Activated CD4-positive, alpha-beta memory T cell treated with anti-CD3 and anti-CD28 coated beads for 36 hours (primary cell): Measurements from ENCODE around the gene GRK5. TPM values are rescaled to one million over a fixed set of nuclear protein-coding genes. Genes with fewer than 3 reads are reported as not detected.
"Not testable (repeated sequence)": the region's sequence is repeated elsewhere in the genome, so short reads cannot be mapped to it uniquely, and the experiment has no call there.

Experiments used
- CTCF ChIA-PET: fragments of 350-600 bp; sonication (Branson Sonifier 250); formaldehyde crosslinking; loops from one replicate; lab custom pipeline; 2021; ENCODE audit warnings: antibody characterized with exemption, inconsistent platforms; lab: Charles Lee
- POLR2A ChIA-PET: fragments of 350-600 bp; sonication (Branson Sonifier 250); formaldehyde crosslinking; loops from one replicate; lab custom pipeline; 2021; ENCODE audit warnings: antibody characterized with exemption; lab: Charles Lee
- DNase-seq: peaks from one replicate; pipeline ENCODE4 v3.0.0-alpha.2; 2020
- H3K27ac Mint-ChIP-seq: one replicate; pipeline ENCODE4 v1.8.0; 2021; ENCODE audit warnings: mixed read lengths
- H3K27me3 Mint-ChIP-seq: one replicate; pipeline ENCODE4 v1.8.0; 2021; ENCODE audit warnings: mixed read lengths
- H3K36me3 Mint-ChIP-seq: one replicate; pipeline ENCODE4 v1.8.0; 2021; ENCODE audit warnings: mixed read lengths
- H3K4me1 Mint-ChIP-seq: one replicate; pipeline ENCODE4 v1.8.0; 2021; ENCODE audit warnings: low read depth, mixed read lengths
- H3K4me3 Mint-ChIP-seq: one replicate; pipeline ENCODE4 v1.8.0; 2021; ENCODE audit warnings: mild to moderate bottlenecking, mixed read lengths
- H3K9me3 Mint-ChIP-seq: one replicate; pipeline ENCODE4 v1.8.0; 2021; ENCODE audit warnings: mixed read lengths
- intact Hi-C: fragments of 100-400 bp; cut with micrococcal nuclease; formaldehyde crosslinking; loops from one replicate; pipeline ENCODE4 v1.15.1; 2023
- total RNA-seq, 2 experiments: library from RNA; stranded (reverse); gene quantifications; one replicate each; pipeline ENCODE4 v1.2.3, GENCODE V29; 2021

Gene GRK5
- total RNA-seq, 2 experiments from 2014 or later, result 22.7 to 23.0 TPM

GRCh38 chr10:119225083-119225658 is 17.8 kb downstream of the GRK5 start:
- ChIA-PET CTCF (no interaction called here), POLR2A (no interaction called here)
- Mint-ChIP-seq H3K4me3 (no peak overlapping the region), H3K36me3 (no peaks in the 10 kb centered on the region), H3K27ac (no peak overlapping the region), H3K9me3 (peaks cover under 1% of the 10 kb centered on the region), H3K27me3 (no peaks in the 10 kb centered on the region), H3K4me1 (peaks cover 25% of the 10 kb centered on the region)
- DNase-seq, result no peak
- intact Hi-C loops, result no loop called here

GRCh38 chr10:119227825-119228224 is 20.5 kb downstream of the GRK5 start:
- Mint-ChIP-seq H3K36me3 (peaks cover 12% of the 10 kb centered on the region), H3K9me3 (peaks cover 18% of the 10 kb centered on the region), H3K4me1 (peaks cover 22% of the 10 kb centered on the region), H3K4me3 (no peak overlapping the region), H3K27me3 (no peaks in the 10 kb centered on the region), H3K27ac (no peak overlapping the region)
- intact Hi-C loops, result no loop called here
- POLR2A ChIA-PET, result no interaction called here
- CTCF ChIA-PET, result no interaction called here
- no peak for DNase-seq

DNA sequence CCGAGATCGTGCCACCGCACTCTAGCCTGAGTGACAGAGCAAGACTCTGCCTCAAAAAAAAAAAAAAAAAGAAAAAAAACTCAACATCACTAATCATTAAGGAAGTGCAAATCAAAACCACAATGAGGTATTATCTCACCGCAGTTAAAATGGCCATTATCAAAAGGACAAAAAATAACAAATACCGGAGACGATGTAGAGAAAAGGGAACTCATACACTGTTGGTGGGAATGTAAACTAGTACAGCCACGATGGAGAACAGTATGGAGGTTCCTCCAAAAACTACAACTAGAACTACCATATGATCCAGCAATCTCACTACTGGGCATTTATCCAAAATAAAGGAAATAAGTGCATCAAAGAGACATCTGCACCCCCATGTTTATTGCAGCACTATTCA is 24.3 kb downstream of the GRK5 start:
- Mint-ChIP-seq H3K36me3 (peaks cover 15% of the 10 kb centered on the region), H3K4me3 (no peak overlapping the region), H3K9me3 (peaks cover 22% of the 10 kb centered on the region), H3K27me3 (no peaks in the 10 kb centered on the region), H3K27ac (no peak overlapping the region), H3K4me1 (peaks cover 40% of the 10 kb centered on the region)
- intact Hi-C loops, result no loop called here
- POLR2A ChIA-PET, result no interaction called here
- no peak for DNase-seq
- CTCF ChIA-PET, result interaction anchor here (1.5 kb wide), 1 partner anchor 25 kb away, joined by 6 read pairs; the partner anchor contains the start of gene GRK5

DNA sequence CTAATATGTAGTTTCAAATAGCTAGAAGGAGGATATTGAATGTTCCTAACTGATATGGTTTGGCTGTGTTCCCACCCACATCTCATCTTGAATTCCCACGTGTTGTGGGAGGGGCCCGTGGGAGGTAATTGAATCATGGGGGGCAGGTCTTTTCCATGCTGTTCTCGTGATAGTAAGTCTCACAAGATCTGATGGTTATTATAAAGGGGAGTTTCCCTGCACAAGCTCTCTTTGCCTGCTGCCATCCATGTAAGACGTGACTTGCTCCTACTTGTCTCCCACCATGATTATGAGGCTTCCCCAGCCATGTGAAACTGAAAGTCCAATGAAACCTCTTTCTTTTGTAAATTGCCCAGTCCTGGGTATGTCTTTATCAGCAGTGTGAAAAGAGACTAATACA is 25.1 kb downstream of the GRK5 start:
- intact Hi-C loops, H3K27me3 Mint-ChIP-seq, POLR2A ChIA-PET, H3K27ac Mint-ChIP-seq, H3K4me3 Mint-ChIP-seq: not testable (repeated sequence)
- peaks cover 48% of the 10 kb centered on the region for H3K4me1 Mint-ChIP-seq
- CTCF ChIA-PET, result interaction anchor here (1.5 to 2.4 kb wide), 2 partner anchors 26 to 213 kb away, joined by 6 read pairs; partner anchors contain the start of gene GRK5
- H3K36me3 Mint-ChIP-seq, result peaks cover 15% of the 10 kb centered on the region
- peak; percentile 47 for DNase-seq
- H3K9me3 Mint-ChIP-seq, result peaks cover 22% of the 10 kb centered on the region

GRCh38 chr10:119233123-119233820 is 25.9 kb downstream of the GRK5 start:
- DNase-seq, result peak; percentile 61
- ChIA-PET POLR2A (no interaction called here), CTCF (interaction anchor here (0.6 to 2.4 kb wide), 3 partner anchors 27 to 212 kb away, joined by 4 to 6 read pairs (median 6); partner anchors contain the start of gene GRK5)
- intact Hi-C loops, result no loop called here
- Mint-ChIP-seq H3K36me3 (peaks cover 15% of the 10 kb centered on the region), H3K27ac (peak overlapping the region; percentile 78), H3K4me1 (peaks cover 56% of the 10 kb centered on the region), H3K27me3 (no peaks in the 10 kb centered on the region), H3K4me3 (no peak overlapping the region), H3K9me3 (peaks cover 22% of the 10 kb centered on the region)

- intact Hi-C loops, result loop anchor here (2.0 kb wide), 1 partner anchor 25 kb away; no protein-coding TSS in a partner anchor
- H3K36me3 Mint-ChIP-seq, result peaks cover 15% of the 10 kb centered on the region
Observed at GRCh38 chr10:119233821-119234220, 26.4 kb downstream of the GRK5 start.

DNA sequence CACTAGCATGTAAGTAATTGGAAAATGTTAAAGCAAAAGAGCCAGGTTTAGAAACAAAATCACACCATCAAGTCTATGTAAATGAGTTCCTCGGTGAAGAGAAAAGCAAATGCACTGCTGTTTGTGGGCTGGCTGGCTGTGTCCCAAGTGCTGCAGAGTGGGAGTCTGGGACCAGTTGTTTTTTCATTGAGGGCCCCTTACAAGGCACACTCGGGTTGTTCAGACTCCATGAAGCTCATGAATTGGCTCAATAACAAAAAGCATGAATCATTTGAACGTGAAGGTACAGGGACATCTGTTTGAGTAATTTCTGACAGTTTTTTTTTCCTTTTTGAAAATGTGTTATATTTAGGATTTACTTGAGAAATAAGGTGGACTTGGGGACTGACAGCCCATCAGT is 28.0 kb downstream of the GRK5 start:
- peaks cover 22% of the 10 kb centered on the region for H3K9me3 Mint-ChIP-seq

More at GRCh38 chr10:119233821-119234220, 26.4 kb downstream of the GRK5 start:
- no peak for DNase-seq
- Mint-ChIP-seq H3K4me3 (no peak overlapping the region), H3K27me3 (no peaks in the 10 kb centered on the region), H3K27ac (peak overlapping the region; percentile 78), H3K4me1 (peaks cover 56% of the 10 kb centered on the region), H3K9me3 (peaks cover 22% of the 10 kb centered on the region)
- ChIA-PET POLR2A (no interaction called here), CTCF (interaction anchor here (0.6 to 2.4 kb wide), 3 partner anchors 27 to 212 kb away, joined by 3 to 6 read pairs (median 4); no protein-coding TSS in a partner anchor)

GRCh38 chr10:119237722-119238436 is 30.5 kb downstream of the GRK5 start:
- peaks cover 2% of the 10 kb centered on the region for H3K36me3 Mint-ChIP-seq
- intact Hi-C loops, result no loop called here
- no peaks in the 10 kb centered on the region for H3K27me3 Mint-ChIP-seq
- no peak overlapping the region for H3K4me3 Mint-ChIP-seq
- H3K4me1 Mint-ChIP-seq, result peaks cover 45% of the 10 kb centered on the region
- H3K9me3 Mint-ChIP-seq, result peaks cover 5% of the 10 kb centered on the region
- ChIA-PET POLR2A (no interaction called here), CTCF (no interaction called here)
- no peak for DNase-seq
- no peak overlapping the region for H3K27ac Mint-ChIP-seq

More for the DNA sequence above, 28.0 kb downstream of the GRK5 start:
- peak overlapping the region; percentile 56 for H3K27ac Mint-ChIP-seq
- peaks cover 51% of the 10 kb centered on the region for H3K4me1 Mint-ChIP-seq
- H3K4me3 Mint-ChIP-seq, result no peak overlapping the region
- ChIA-PET POLR2A (no interaction called here), CTCF (no interaction called here)
- DNase-seq, result peak; percentile 44
- H3K36me3 Mint-ChIP-seq, result peaks cover 15% of the 10 kb centered on the region
- H3K27me3 Mint-ChIP-seq, result no peaks in the 10 kb centered on the region
- intact Hi-C loops, result loop anchor here (2.0 kb wide), 1 partner anchor 27 kb away; no protein-coding TSS in a partner anchor

GRCh38 chr10:119238577-119238976 is 31.2 kb downstream of the GRK5 start:
- ChIA-PET CTCF (no interaction called here), POLR2A (no interaction called here)
- Mint-ChIP-seq H3K27ac (no peak overlapping the region), H3K9me3 (peaks cover 2% of the 10 kb centered on the region), H3K36me3 (no peaks in the 10 kb centered on the region), H3K4me3 (no peak overlapping the region), H3K4me1 (peaks cover 39% of the 10 kb centered on the region), H3K27me3 (no peaks in the 10 kb centered on the region)
- intact Hi-C loops, result no loop called here
- no peak for DNase-seq

DNA sequence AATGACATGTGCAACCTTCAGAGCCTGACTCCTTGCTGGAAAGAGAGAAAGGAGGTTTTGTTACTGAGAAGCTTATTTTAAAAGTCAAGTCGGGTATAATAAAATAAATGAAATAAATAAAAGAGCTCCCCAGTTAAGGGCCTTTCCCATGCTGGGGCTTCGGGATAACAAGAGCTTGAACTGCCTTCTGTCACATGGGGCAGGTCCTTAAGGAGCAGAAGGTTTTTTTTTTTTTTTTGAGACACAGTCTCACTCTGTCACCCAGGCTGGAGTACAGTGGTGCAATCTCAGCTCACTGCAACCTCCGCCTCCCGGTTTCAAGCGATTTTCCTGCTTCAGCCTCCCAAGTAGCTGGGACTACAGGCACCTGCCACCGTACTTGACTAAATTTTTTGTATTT is 31.6 kb downstream of the GRK5 start:
- POLR2A ChIA-PET, H3K36me3 Mint-ChIP-seq, H3K4me3 Mint-ChIP-seq, intact Hi-C loops, H3K27me3 Mint-ChIP-seq, H3K27ac Mint-ChIP-seq, CTCF ChIA-PET, H3K9me3 Mint-ChIP-seq, DNase-seq: not testable (repeated sequence)
- peaks cover 38% of the 10 kb centered on the region for H3K4me1 Mint-ChIP-seq

DNA sequence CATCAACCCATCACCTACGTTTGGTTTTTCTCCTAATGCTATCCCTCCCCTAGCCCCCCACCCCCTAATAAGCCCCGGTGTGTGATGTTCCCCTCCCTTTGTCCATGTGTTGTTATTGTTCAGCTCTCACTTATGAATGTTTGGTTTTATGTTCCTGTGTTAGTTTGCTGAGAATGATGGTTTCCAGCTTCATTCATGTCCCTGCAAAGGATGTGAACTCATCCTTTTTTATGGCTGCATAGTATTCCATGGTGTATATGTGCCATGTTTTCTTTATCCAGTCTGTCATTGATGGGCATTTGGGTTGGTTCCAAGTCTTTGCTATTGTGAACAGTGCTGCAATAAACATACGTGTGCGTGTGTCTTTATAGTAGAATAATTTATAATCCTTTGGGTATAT is 32.3 kb downstream of the GRK5 start:
- H3K27ac Mint-ChIP-seq, H3K36me3 Mint-ChIP-seq, POLR2A ChIA-PET, H3K9me3 Mint-ChIP-seq, CTCF ChIA-PET, intact Hi-C loops, H3K27me3 Mint-ChIP-seq, DNase-seq, H3K4me3 Mint-ChIP-seq: not testable (repeated sequence)
- H3K4me1 Mint-ChIP-seq, result peaks cover 36% of the 10 kb centered on the region

DNA sequence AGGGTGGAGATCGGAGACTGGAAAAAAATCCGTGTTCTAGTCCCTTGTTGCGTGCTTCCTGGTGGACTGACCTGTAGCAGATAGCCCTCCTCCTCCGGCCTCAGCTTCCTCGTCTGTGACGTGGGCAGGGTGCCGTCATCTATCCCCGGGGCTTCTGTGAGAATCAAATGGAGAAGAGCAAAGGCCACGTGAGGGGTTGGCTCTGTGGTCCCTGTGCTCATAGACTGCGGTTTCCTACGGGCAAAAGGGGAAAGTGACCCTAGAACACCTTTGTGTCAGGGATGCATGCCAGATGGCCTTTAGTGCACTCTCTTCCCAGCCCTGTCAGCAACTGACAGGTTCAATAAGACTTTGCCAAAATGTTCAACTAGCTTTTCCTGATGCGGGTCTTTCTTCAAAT is 33.7 kb downstream of the GRK5 start:
- H3K27ac Mint-ChIP-seq, result no peak overlapping the region
- ChIA-PET CTCF (interaction anchor here (1.3 to 1.6 kb wide), 2 partner anchors 29 to 34 kb away, joined by 3 to 5 read pairs; partner anchors contain the start of gene GRK5), POLR2A (no interaction called here)
- no peaks in the 10 kb centered on the region for H3K36me3 Mint-ChIP-seq
- H3K9me3 Mint-ChIP-seq, result peaks cover 2% of the 10 kb centered on the region
- peaks cover 26% of the 10 kb centered on the region for H3K4me1 Mint-ChIP-seq
- intact Hi-C loops, result no loop called here
- no peak overlapping the region for H3K4me3 Mint-ChIP-seq
- no peaks in the 10 kb centered on the region for H3K27me3 Mint-ChIP-seq
- DNase-seq, result no peak
